GOT3 (cell line): Measurements from ENCODE around the gene EHMT1.

Experiments
- DNase-seq: peaks from one replicate; lab custom pipeline; 2025; ENCODE audit warnings: mixed read lengths; lab: John Stamatoyannopoulos, UW

EHMT1 gene

DNA sequence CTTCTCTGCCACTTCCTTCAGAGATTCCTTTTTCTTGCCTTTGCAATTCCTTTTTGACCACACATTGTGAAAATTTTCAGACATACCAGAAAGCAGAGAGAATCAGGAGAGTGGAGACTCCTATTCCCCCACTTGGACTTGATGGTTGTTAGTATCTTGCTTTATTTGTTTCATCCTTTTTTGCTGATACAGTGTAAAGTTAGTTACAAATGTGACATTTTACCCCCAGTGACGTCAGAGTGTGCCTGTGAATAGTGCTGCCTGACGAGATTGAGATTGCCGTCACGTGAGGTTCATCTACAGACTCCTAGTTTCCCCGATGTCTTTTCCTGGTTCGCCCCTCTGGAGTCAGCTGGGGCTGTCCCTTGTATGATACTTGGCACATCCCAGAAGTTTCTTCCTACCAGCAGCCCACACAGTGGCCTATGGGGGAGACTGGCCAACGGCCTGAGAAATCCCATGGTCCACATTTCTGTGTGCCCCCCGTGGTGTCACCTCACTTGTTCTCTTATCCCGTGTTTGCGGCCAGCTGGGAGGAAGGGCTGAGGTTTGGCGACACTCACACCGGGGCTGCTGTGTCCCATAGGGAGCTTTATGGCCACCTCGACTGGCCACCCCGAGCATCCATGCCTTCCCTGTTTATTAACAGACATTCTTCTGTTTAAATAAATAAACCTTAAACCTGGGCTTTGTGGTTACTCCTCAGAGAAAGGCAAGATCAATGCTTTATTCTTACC lies 210.6 kb downstream of the EHMT1 start:
- no peak for DNase-seq

DNA sequence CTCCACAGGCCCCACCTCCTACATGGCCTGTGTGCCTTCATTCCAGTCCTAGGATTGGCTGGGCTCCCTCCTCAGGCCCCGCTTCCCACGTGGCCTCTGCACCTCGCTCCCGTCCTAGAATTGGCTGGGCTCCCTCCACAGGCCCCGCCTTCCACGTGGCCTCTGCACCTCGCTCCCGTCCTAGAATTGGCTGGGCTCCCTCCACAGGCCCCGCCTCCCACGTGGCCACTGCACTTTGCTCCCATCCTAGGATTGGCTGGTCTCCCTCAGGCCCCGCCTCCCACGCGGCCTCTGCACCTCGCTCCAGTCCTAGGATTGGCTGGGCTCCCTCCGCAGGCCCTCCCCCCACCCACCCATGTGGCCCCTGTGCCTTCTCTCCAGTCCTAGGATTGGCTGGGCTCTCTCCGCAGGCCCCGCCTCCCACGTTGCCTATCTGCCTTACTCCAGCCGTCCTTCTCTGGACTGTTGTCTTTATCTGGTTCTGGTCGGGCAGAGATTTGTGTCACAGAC lies 213.4 kb downstream of the EHMT1 start:
- DNase-seq, result no peak

DNA sequence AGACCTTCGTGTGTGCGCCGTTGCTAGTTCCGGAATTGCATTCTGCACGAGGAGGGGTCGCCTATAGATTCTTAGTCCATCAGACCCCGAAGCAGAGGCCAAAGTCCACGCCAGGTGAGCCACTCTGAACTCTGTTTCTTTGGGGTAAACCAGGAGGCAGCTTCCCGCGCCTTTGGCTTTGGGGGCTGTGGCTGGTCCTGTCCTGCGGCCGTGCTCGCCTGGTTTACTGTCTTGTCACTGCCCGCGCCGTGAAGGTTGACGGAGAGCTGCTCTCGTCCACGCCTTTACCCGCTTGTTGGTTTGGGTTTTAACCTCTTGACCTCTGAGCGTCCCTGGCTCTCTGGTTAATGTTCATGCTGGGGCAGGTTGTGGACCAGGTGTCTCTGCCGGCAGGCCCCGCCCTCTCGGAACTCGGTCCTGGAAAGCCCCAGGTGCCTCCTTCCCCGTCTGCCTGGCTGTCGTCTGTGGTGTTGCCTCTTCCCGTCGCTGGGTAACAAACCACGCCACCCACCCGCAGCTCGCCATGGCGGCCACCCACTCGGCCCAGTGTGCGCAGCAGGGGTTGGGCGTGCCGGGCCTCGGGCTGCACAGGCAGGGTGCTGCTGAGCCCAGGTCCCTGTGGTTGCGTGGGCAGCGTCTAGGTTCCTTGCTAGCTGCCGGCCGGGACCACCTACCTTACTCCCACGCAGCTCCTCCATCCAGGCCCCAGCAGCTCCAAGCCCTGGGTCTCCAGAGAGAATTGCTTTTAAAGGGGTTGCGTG lies 214.2 kb downstream of the EHMT1 start:
- DNase-seq, result no peak

DNA sequence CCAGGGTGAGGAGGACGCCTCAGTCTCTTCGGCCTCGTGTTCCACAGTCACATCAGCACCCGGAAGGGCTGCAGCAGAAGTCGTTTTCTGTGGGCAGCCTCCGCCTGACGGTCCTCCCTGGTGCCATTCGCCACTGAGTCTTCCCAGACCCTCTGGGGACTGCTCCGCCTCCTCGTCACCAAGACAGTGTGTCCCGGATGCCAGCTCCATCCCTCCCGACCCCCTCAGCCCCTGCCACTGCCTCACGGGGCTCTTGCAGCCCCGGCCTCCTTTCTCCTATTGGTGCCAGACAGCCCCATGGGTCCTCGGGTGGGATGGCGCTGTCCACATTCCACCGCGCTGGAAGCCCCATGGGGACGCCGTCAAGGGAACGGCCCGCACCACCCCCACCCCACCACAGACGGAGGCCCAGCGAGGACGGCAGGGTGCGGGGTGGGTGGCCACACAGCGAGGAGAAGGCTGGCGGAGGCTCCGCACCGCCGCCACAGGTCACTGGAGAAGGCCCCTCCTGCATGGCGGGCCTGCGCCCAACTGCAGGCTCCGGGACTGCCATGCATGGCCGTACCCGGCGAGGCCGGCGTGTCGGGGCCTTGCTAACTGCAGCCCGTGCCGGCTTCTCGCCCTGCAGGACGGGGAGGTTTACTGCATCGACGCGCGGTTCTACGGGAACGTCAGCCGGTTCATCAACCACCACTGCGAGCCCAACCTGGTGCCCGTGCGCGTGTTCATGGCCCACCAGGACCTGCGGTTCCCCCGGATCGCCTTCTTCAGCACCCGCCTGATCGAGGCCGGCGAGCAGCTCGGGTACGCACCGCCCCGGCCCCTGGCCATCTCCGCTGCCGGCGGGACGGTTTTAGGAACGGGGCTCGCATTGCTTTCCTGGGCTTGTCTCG lies 215.2 kb downstream of the EHMT1 start:
- DNase-seq, result no peak

- no peak for DNase-seq
Measured at GRCh38 chr9:137834846-137835546, 216.2 kb downstream of the EHMT1 start.

DNA sequence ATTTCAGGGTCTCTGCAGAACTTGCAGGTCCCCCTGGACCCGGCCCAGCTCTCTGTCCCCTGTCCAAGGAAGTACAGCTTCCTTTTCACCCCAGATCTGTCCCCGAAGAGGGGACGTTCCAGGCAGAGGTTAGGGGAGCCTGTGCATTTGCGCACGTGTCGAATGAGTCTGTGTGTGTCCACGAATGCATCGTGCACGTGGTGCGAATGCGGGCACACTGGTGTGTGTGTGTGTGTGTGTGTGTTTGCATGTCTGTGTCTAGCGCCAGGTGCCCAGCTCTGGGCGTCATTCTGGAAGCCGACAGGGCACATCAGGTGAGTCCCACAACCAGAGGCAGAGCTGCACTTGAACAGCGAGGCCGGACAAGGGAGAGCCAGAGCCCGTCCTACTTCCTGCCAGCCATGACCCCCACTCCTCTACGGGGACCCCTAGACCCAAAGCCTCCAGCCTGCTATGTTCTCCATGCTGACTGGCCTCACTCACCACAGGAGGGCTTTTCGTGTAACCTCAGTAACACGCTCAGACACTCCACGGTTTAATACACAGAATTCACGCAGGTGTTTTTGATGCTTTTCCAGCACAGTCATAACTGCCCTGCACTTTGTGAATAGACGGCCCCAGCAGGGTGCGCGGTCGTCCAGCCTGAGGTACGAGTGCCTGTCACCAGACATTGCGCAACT lies 217.5 kb downstream of the EHMT1 start:
- DNase-seq, result no peak

- no peak for DNase-seq
Measured at GRCh38 chr9:137836831-137837241, 218.0 kb downstream of the EHMT1 start.

GRCh38 chr9:137837345-137838278 lies 218.8 kb downstream of the EHMT1 start:
- DNase-seq, result no peak

DNA sequence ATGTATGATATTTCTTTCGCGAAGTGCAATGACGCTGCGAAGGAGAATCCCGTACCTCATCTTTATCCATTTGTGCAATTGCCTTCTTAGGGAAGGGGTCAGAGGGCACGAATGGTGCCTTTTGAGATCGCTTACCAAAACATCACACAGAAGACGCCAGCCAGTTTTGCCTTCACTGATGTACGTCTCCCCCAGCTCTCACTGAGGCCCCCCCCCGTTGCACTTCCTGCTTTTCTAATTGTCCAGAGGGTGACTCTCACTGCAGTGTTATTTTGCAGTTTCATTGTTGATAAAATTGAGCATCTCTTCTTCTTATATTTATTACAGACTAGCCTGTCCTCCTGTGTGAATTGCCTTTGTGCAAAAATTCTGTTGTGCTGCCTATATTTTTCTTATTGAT lies 219.8 kb downstream of the EHMT1 start:
- no peak for DNase-seq

DNA sequence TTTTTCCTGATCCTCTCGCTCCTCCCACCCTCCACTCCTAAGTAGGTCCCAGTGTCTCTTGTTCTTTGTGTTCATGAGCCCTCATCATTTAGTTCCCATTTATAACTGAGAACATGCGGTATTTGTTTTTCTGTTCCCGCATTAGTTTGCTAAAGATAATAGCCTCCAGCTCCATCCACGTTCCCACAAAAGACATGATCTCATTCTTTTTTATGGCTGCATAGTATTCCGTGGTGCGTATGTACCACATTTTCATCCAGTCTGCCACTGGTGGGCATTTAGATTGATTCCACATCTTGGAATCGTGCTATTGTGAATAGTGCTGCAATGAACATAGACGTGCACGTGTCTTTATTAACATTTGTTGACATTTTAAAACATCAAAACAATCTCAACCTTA lies 224.6 kb downstream of the EHMT1 start:
- DNase-seq, result no peak

DNA sequence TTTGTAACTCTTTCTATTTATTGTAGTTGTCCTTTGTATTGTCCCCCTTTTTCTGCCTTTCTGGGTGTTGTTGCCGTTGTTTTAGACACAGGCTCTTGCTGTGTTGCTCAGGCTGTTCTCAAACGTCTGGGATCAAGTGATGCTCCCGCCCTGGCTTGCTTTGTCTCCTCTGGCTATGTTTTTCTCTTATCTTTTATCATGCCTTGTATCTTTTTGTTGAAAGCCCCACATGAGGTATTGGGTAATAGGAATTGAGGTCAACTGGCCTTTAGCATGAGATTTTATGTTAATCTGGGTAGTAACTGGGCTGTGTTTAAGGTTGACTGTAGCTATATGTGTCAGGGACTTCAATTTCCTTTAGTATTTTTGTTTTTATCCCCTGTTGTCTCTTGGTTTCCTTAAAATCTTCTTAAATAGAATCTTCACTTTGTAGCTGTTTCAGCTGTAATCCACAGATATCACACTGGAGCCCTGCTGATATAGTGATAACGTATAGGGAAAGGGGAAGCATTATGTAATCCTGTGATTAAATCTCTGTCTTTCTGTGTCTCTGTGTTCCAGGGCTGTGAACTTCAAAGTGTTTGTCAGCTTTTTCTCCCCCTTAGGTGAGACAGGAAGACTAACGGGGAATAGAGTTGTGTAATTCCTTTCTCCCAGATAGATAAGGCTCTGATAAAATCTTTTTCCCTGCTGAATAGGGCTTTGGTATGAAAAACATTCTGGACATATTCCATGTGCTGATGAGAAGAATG lies 232.9 kb downstream of the EHMT1 start:
- no peak for DNase-seq

DNA sequence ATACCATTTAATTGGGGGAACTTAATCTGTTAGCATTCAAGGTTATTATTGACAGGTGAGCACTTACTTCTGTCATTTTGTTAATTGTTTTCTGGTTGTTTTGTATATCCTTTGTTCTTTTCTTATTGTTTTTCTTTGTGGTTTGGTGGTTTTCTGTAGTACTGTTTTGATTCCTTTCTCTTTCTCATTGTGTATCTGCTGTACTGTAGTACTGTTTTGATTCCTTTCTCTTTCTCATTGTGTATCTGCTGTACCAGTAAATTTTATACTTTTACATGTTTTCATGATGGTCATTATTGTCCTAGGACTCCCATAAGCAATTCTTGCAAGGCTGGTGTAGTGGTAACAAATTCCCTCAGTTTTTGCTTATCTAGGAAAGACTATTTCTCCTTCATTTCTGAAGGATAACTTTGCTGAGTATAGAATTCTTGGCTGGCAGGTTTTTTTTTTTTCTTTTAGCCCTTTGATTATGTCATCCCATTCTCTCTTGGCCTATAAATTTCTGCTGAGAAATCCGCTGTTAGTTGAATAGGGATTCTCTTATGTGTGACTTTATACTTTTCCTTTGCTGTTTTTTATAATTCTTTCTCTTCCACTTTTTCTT lies 234.7 kb downstream of the EHMT1 start:
- no peak for DNase-seq

DNA sequence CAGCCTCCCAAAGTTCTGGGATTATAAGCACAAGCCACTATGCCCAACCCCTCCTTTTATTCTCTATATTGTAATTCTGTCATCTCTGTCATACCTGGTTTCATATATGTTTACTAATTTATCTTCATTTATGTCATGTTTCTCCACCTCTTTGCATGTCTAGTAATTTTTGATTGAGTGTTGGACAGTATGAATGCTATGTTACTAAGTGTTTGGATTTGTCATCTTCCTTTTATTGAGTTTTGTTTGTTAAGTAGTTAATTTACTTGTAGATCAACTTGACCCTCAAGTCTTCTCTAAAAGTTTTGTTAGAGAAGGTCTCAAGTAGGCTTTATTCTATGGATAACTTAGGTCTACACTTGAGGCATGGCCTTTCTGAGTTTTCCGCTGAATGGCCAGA lies 241.6 kb downstream of the EHMT1 start:
- DNase-seq, result no peak

DNA sequence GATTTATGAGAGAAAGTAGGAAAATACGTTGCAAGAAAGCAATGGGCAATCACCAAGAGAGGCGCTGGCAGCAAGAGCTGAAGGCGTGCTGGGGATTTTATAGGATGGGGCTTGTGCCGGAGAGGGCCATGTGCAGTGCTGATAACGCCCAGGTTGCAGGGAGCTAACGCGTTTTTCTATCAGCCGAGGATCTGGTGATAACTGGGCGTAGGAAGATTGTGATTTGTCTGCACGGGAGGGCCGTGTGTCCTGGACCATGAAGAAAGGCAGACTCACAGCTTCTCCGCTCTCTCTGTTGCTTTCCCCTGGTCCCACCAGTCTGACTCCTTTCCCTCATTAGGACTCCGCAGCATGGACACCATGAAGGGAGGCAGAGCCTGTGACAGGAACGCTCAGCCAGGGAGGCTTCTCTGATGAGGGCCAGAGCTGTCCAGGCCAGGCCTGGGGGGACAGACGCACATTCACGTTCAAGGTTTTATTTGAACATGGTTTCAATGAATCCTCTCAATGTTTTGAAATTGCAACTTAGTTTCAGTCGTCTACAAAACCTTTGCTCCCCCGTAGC lies 246.9 kb downstream of the EHMT1 start:
- no peak for DNase-seq

DNA sequence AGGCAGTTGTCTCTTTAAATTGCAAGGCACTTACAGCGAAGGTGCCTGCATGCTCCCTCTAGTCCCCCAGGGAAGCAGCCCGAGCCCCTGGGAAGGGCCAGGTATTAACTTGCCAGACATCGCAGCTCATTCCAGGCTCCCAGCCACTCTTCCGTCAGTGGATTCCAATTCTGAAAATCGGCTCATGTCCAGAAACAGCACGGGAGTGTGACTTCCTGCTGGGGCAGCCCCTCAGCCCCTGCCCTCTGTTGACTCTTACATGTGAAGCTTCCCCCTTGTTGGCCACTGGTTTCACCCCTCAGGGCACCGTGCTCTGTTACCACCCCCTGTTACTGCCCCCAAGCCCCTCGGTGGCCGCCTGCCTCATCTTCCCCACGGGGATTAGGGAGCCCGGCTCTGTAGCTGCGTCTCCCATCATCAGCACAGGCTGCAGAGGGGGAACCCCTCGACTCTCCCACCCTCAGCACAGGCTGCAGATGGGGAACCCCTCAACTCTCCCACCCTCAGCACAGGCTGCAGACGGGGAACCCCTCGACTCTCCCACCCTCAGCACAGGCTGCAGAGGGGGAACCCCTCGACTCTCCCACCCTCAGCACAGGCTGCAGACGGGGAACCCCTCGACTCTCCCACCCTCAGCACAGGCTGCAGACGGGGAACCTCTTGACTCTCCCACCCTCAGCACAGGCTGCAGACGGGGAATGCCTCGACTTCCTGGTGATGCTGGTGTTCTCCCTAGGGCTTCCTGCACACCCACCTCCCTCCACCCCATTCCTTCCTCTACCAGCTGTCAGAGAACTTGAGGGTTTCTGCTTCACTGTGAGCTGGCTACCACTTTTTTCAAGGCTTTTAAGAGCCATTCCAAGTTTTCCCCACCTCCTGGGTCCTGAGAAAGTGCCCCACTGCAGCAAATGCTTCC lies 247.7 kb downstream of the EHMT1 start:
- no peak for DNase-seq

DNA sequence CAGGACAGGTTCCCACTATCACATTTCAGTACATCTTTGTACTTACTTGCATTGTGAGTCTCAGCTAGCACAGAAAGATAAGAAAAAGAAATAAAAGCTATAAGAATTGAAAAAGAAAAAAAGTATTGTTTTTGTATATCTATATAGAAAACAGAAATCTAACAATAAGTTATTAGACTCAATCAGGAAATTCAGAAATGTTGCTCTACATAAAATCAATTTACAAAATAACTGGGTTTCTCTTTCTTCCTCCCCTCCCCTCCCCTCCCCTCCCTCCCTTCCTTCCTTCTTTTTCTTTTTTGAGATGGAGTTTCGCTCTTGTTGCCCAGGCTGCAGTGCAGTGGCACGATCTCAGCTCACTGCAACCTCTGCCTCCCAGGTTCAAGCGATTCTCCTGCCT lies 251.6 kb downstream of the EHMT1 start:
- no peak for DNase-seq

- DNase-seq, result no peak
Measured at GRCh38 chr9:137872296-137872695, 253.5 kb downstream of the EHMT1 start.
